ENCODE results near the gene ARL11.

ARL11 gene

DNA sequence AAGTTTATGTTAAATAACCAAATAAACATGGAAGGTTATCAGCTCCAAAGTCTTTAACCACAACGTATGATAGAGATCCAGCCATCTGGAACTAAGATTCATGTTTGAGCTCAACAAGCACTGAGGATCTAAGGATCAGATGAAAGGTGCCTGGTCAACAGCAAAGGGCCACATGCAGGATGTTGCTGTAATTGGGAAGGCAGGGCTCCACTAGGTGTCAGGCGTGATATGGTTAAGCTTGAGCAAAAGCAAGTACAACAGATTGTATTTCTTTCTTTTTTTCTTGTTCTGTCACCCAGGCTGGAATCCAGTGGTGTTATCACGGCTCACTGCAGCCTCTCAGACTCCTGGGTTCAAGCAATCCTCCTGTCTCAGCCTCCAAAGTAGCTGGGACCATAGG, 50.9 kb downstream of the ARL11 start:
- H3K36me3 ChIP-seq (ENCODE audit: control insufficient read depth in 1 of 2, insufficient read depth in 2 of 2, low read length in 2 of 2) = no peaks in the 10 kb centered on the region
- no peaks in the 10 kb centered on the region for H3K4me1 ChIP-seq (ENCODE audit: control insufficient read depth in 1 of 2, insufficient read depth in 2 of 2, low read length in 2 of 2)
- no peaks in the 10 kb centered on the region for H3K27me3 ChIP-seq (ENCODE audit: low read depth, low read length)
- H3K27ac ChIP-seq (ENCODE audit: low read length) = no peak overlapping the region
- no peaks in the 10 kb centered on the region for H3K9me3 ChIP-seq (ENCODE audit: control insufficient read depth in 1 of 2, low read length in 2 of 2)
- H3K4me3 ChIP-seq (ENCODE audit: low read depth in 1 of 2, low read length in 2 of 2) = no peak overlapping the region

DNA sequence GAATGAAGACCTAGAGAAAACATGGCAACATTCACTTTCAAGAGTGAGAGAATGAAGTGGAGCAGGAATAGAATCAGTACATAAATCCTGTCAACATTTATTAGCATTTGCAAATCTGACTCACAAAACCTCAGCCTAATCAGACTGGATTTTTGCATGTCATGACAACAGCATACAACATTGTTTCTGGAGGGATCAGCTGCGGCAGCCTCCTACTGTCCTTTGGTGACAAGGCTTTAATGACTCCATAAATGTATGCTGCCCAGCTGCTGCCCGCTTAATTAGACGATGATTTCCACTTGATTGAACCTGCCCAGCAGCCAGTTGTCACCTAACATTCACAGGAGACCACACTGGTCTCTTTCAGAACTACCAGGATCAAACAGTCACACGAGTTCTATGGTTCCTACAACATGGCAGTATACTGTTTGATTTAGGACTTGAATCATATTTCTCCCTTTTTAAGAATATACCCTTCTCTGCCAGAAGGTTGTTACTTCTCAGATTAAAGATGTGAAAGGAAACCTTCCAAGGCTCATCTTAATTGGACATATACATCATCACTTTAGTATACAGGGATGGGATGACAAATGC, 53.6 kb downstream of the ARL11 start:
- no peaks in the 10 kb centered on the region for H3K36me3 ChIP-seq (ENCODE audit: control insufficient read depth in 1 of 2, insufficient read depth in 2 of 2, low read length in 2 of 2)
- H3K27ac ChIP-seq (ENCODE audit: low read length) = no peak overlapping the region
- no peaks in the 10 kb centered on the region for H3K9me3 ChIP-seq (ENCODE audit: control insufficient read depth in 1 of 2, low read length in 2 of 2)
- no peaks in the 10 kb centered on the region for H3K4me1 ChIP-seq (ENCODE audit: control insufficient read depth in 1 of 2, insufficient read depth in 2 of 2, low read length in 2 of 2)
- no peaks in the 10 kb centered on the region for H3K27me3 ChIP-seq (ENCODE audit: low read depth, low read length)
- no peak overlapping the region for H3K4me3 ChIP-seq (ENCODE audit: low read depth in 1 of 2, low read length in 2 of 2)
